ENCODE data around the gene TMEM25. TPM values are rescaled to one million over a fixed set of nuclear protein-coding genes. Genes with fewer than 3 reads are reported as not detected.

The TMEM25 gene
- total RNA-seq, 1 experiment from 2014 or later = 4.4 TPM

GRCh38 chr11:118581057-118581456, 50.1 kb downstream of the TMEM25 start:
- DNase-seq (ENCODE audit: low spot score) = no peak

Other genes starting within 250 kb of the TMEM25 start
- gene CD3E, start 226.5 kb upstream of the TMEM25 start, total RNA-seq (2014; rRNA removed; shearing (Covaris generic)) = not detected in 2 replicates
- gene CD3D, start 188.5 kb upstream of the TMEM25 start, total RNA-seq (2014; rRNA removed; shearing (Covaris generic)) = not detected in 2 replicates
- not detected in 2 replicates for gene CD3G, start 186.8 kb upstream of the TMEM25 start, total RNA-seq (2014; rRNA removed; shearing (Covaris generic))
- 23.6 and 24.1 TPM in 2 replicates for gene UBE4A, start 171.6 kb upstream of the TMEM25 start, total RNA-seq (2014; rRNA removed; shearing (Covaris generic))
- 222 and 227 TPM in 2 replicates for gene ATP5MG, start 129.6 kb upstream of the TMEM25 start, total RNA-seq (2014; rRNA removed; shearing (Covaris generic))
- gene KMT2A, start 94.7 kb upstream of the TMEM25 start, total RNA-seq (2014; rRNA removed; shearing (Covaris generic)) = 49.7 and 54.8 TPM in 2 replicates
- gene TTC36, start 3.7 kb upstream of the TMEM25 start, total RNA-seq (2014; rRNA removed; shearing (Covaris generic)) = not detected in 2 replicates
- 17.6 and 18.7 TPM in 2 replicates for gene IFT46, start 34.7 kb downstream of the TMEM25 start, total RNA-seq (2014; rRNA removed; shearing (Covaris generic))
- 79.4 and 84.9 TPM in 2 replicates for gene ARCN1, start 41.2 kb downstream of the TMEM25 start, total RNA-seq (2014; rRNA removed; shearing (Covaris generic))
- gene PHLDB1, start 76.4 kb downstream of the TMEM25 start, total RNA-seq (2014; rRNA removed; shearing (Covaris generic)) = 207 and 215 TPM in 2 replicates
- 0.05 TPM in 1 of 2 replicates, not detected in the other for gene TREH, start 148.5 kb downstream of the TMEM25 start, total RNA-seq (2014; rRNA removed; shearing (Covaris generic))